Endothelial cell of umbilical vein (primary cell): ENCODE results near the gene TFAP2A.

Experiments used
- CTCF ChIP-seq, 2 donors: IDR thresholded peaks; 1 replicate in 1 of 2; 2 replicates in 1 of 2; pipeline ENCODE4 v1.5.1; 2011; ENCODE audit warnings: low read length in 2 of 2, mild to moderate bottlenecking in 2 of 2, moderate library complexity in 2 of 2, control low read depth in 1 of 2, inconsistent platforms in 1 of 2, low read depth in 1 of 2; ENCODE audit not compliant: insufficient read depth in 1 of 2; ENCODE audit errors: extremely low read depth in 1 of 2
- EZH2 ChIP-seq: IDR thresholded peaks from 2 replicates; pipeline ENCODE4 v1.6.1; 2012; ENCODE audit warnings: borderline replicate concordance, low read depth, mild to moderate bottlenecking, moderate library complexity, low read length, inconsistent platforms; ENCODE audit not compliant: severe bottlenecking
- GATA2 ChIP-seq: IDR thresholded peaks from 2 replicates; pipeline ENCODE4 v1.7.0; 2011; ENCODE audit warnings: low read depth, mild to moderate bottlenecking, moderate library complexity, mixed read lengths, low read length; ENCODE audit not compliant: insufficient read length, insufficient read depth
- MAX ChIP-seq: IDR thresholded peaks from 2 replicates; pipeline ENCODE4 v1.6.1; 2011; ENCODE audit not compliant: insufficient read depth, insufficient read length
- POLR2A ChIP-seq: IDR thresholded peaks from 2 replicates; pipeline ENCODE4 v1.6.1; 2012; ENCODE audit warnings: low read depth, mild to moderate bottlenecking, control low read depth, low read length
- POLR2AphosphoS5 ChIP-seq: IDR thresholded peaks from 2 replicates; pipeline ENCODE4 v1.6.1; 2012; ENCODE audit warnings: low read depth, mild to moderate bottlenecking, control low read depth, low read length, moderate library complexity; ENCODE audit not compliant: insufficient read depth

GRCh38 chr6:10422737-10423034 is 7.8 kb upstream of the TFAP2A start:
- TF ChIP-seq EZH2 (no peak), CTCF (IDR thresholded peaks at IDR 0.05; ENCODE audit: extremely low read depth in 1 of 2, insufficient read depth in 1 of 2, low read depth in 1 of 2, low read length in 2 of 2) (no peak), POLR2AphosphoS5 (no peak), POLR2A (no peak), MAX (no peak), GATA2 (no peak)
